Hepatocyte (in vitro differentiated cells): ENCODE results near the gene PIF1.

ENCODE experiments used
- CTCF ChIP-seq: fragments of 200-600 bp; sonication (generic); IDR thresholded peaks from 2 replicates; pipeline ENCODE4 v1.5.1; 2016; ENCODE audit warnings: antibody characterized with exemption, mild to moderate bottlenecking; ENCODE audit not compliant: poor library complexity
- EZH2 ChIP-seq: fragments of 200-600 bp; sonication (generic); IDR thresholded peaks from 2 replicates; pipeline ENCODE4 v1.6.1; 2016; ENCODE audit warnings: antibody characterized with exemption, mild to moderate bottlenecking, borderline replicate concordance

GRCh38 chr15:64807751-64808222 lies 17.7 kb downstream of the PIF1 start:
- TF ChIP-seq CTCF (no peak), EZH2 (no peak)
